GM21367 (cell line): ENCODE data around the gene TIMM44.

Source experiments
- ATAC-seq: cut with Tn5 transposase; IDR thresholded peaks from one replicate; pipeline ENCODE4 v1.9.1; 2021; ENCODE audit not compliant: unreplicated experiment

The TIMM44 gene, protein sequence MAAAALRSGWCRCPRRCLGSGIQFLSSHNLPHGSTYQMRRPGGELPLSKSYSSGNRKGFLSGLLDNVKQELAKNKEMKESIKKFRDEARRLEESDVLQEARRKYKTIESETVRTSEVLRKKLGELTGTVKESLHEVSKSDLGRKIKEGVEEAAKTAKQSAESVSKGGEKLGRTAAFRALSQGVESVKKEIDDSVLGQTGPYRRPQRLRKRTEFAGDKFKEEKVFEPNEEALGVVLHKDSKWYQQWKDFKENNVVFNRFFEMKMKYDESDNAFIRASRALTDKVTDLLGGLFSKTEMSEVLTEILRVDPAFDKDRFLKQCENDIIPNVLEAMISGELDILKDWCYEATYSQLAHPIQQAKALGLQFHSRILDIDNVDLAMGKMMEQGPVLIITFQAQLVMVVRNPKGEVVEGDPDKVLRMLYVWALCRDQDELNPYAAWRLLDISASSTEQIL

DNA sequence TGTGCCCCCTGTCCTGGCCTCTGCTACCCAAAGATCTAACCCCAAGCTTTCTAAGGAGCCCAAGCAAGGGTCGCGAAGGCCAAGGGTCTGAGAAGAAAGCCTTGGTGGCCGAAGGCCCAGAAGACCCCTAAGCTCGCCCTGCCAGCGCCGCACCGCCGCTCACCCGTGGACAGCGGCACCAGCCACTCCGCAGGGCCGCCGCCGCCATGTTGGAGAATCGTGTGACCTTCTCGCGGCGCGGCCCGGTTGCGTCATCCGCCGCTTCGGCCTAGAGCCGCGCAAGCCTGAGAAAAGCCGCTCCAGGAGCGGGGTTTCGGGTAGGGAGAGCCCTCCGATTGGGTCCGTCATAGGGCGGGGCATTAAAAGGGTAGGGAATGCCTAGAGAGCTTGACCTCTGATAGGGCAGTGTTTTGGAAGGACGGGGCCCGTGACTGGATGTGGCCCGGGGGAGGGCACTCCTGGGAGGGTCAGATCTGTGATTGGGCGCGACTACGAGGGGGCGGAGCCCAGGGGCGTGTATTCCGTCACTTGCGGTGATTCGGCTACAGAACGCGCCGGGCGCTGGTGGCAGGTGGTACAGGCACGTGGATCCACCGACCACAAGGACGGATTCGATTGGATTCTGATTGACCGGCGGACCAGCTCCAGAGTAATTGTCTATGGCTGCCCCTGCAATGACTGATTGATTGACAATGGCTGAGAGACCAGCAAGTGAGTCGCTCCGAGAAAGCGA lies at the start of gene TIMM44:
Gene TIMM44, minus strand, starts transcription at position 223 of the 733 bp plus-strand sequence. Its CDS starts 15 bp downstream, at position 208.
- peak; percentile 87 for ATAC-seq

DNA sequence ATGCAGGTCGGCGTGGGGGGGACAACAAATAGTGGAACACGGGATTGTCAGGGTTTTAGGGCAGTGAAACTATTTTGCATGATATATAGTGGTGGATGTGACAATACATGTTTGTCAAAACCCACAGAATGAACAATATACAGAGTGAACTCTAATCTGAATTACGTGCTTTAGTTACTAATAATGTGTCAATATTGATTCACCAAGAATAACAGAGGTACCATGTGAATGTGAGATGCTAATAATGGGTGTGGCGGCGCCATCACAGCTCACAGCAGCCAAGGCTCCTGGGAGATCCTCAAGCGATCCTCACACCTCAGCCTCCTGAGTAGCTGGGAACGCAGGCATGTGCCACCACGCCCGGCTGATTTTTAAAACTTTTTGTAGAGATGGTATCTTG lies 49.1 kb upstream of the TIMM44 start:
- no peak for ATAC-seq

DNA sequence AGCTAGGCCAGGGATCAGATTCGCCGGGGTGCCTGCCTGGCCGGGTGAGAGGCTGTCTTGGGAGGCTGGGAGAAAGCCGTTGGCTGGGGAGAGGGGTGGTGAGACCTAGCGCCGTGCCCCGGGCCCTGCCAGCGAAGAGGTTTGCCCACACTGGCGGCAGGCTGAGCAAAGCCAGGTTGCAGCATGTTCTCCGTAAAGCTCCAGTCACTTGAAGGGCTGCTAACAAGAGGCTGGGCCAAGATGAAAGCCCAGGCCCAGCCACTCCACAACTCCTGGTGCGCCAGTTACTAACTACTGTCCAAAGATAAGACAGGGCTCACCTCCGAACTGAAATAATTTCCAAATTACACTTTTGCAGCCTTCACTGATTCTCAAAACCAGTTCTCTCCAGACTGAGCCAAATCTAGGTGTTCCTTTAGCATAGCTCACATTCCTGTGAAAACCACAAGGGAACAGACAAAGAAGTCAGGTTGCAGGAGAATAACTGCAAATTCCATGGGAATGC lies 45.7 kb upstream of the TIMM44 start:
- no peak for ATAC-seq

DNA sequence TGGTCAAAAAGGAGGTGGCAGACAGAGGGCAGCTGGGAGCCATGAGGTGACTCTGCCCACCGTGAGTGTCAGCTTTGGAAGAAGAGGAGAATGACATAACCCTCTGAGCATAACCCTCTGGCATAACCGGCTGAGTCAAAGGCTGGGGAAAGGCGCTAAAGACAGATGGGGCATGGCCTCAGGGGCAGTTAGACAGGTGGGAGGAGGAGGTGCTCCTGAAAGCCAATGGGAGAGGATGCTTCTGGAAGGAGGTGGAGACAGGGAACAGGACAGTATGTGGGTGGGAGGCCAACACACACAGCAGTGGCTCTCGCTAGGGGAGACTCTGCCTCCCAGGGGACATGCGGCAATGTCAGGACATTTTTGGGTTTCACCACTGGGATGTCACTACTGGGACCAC lies 44.8 kb upstream of the TIMM44 start:
- ATAC-seq = no peak

DNA sequence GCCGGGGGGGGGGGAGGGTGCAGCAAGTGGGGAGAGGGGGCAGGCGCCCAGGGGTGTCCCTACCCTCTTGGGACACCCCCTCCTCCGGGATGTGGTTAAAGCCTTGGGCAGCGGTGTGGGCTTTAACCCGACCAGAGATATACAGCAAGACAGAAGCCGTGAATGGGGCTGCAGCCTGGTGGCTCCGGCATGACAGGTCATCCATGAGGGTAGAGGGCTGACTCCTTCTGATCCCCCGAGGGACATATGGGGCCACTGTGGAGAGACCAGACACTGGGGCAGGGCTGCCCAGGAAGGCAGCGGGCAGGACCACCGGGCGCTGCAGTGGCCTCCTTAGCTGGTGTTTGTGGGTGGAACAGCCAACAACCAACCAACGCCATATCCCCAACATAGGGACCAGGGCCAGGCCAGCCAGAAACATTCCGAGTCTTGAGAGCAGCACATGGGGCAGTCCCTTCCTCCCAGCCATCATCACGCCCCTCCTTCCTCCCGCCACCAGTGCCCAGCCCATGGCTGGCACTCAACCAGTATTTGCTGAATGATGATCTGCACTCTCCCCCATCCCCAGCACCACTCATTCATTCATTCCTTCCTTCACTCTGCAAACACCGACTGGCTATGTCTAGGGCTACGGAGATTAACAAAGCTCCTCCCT lies 43.8 kb upstream of the TIMM44 start:
- no peak for ATAC-seq

DNA sequence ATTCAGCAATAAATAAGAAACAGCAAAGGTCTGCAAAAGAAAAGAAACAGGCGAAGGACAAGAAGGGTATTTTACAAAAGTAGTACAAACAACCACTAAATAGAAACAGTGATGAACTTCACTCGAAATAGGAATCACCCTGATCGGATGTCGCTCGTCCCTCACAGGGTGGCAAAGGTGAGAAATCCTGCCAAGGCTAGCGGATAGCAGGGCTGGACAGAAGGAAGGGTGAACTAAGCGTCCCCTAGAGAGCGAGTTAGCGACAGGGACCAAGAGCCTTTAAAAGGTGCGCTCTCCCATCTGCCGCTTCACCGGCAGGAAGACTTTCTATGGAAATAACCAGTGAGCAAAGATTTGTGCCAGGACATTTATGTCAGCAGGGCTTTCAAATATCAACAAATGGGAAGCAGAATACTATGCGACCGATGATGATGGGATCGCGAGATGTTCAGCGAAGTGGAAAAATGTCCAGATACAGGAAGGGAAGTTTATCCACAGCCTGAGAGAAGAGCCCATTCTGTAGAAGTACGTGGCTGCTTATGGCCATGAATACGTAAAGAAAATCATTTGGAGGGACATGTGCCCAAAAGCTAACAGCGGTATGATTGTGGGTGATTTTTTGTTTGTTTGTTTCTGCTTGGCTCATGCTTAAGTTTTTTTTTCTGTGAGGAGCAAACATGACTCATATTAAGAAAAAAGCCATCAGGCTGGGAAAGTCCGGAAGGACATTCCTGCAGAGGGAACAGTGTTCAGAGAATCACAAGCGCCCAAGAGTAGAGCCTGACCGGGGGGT lies 43.1 kb upstream of the TIMM44 start:
- no peak for ATAC-seq

DNA sequence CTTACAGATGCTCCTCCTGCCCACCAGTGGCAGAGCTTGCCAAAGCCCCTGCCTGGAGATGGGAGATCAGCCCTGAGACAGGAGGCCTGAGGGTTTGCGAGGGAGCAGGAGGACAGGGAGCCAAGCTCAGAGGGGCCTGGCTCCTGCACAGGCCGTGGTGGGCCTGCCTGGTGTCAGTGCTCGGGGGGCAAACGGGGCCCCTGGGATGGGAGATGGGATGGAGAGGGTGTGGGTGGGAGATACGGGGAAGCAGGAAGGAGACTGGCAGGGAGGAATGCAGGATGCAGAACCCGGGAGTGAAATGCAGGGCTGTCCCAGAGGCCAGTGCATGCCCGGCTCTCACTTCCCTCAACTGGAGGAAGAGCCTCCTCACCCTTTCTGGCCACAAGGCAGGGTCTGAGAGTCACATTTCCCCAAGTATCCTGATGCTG lies 42.0 kb upstream of the TIMM44 start:
- ATAC-seq = no peak

DNA sequence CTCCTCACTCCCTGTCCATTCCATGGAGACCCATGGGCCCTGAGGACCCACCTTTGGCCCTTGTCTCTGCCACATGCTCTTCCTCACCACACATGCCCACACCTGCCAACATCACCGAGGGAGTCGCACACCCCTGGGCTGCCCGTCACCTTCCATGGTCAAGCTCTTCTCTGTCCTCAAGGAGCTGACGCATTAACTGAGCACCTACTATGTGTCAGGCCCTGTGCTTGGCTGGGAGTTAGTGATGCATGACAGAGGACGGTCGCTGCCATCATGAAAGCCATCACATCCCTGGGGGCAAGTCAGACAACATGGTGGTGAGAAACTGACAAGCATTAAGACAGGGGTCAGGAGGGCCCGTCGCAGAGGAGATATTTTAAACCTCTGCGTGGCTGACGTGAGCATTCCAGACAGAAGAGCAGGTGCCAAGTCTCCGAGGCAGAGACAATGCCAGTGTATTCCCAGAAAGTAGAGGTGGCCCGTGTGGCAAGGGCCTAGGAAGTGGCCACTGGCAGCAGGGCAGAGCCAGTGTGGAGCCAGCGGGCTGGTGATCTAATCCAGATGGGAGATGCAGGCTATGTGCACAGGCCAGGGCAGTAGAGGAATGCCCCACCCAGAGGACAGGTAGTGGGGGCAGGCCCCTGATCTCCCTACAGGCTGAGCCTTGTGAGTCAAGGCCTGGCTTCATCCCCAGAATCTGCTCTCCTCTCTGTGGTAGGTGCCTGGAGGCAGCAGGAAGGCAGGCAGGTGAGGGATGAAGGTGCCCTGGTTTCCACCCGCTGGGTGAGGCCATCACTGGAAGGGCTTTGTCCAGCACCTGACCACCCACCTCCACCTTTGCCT lies 40.8 kb upstream of the TIMM44 start:
- no peak for ATAC-seq

DNA sequence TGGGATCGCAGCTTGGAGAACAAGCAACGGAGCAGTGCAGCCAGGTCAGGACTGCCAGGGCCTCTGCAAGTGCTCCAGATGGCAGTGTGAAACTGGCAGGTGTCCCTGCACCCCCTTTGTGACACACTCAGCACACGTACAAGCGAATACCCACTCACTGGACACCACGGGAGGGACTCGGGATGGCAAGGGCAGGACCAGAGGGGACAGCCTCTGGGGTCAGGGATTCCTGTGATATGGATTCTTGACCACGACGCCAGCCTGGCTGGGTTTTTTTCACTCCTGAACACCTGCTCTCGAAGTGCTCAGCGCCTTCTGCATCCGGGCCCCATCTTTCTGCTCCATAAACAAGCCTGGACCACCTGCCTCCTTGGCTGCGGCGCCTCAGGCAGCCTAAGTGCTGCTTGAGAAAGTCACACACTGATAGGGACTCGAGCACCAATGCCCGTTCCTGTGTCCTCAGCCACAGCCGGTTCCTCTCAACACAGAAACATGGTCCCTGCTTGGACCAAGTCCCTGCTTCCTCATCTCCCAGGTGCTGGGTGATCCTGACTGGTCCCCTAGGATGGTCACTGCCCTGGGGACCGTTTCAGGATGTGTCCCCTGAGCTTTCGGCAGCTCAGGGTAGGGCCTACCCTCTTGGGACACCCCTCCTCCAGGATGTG lies 40.0 kb upstream of the TIMM44 start:
- ATAC-seq = no peak

DNA sequence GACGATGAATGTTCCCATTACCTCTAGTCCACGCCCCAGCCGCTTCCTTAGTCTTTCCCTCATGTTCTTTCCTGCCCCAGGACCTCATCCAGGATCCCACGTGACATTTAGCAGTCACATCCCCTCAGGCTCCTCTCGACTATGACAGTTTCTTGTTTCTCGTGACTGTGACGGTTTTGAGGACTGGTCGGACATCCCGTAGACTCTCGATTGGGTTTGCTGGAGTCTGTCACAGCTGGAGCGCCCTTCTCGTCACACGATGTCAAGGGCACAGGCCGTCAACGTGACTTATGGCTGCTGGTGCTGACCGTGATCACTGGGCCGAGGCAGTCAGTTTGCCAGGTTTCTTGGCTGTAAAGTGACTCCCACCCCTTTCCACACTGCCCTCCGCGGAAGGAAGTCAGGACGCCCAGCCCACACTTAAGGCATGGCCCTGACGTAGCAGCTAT lies 39.2 kb upstream of the TIMM44 start:
- ATAC-seq = no peak

DNA sequence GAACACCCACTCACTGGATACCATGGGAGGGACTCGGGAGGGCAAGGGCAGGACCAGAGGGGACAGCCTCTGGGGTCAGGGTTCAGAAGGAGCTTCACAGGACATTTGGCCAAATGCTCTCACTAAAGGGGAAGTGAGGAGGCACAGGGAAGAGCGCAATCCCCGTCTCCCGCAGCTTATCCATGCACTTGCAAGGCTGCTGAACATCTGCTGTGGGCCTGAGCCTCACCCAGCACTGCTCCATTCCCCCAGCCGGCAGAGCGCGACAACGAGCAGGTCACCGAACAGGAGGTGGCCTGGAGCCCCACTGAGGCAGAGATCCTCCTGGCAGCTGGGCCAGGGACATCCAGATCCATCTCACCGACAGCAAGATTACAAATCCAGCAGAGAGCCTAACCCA lies 38.6 kb upstream of the TIMM44 start:
- ATAC-seq = no peak

DNA sequence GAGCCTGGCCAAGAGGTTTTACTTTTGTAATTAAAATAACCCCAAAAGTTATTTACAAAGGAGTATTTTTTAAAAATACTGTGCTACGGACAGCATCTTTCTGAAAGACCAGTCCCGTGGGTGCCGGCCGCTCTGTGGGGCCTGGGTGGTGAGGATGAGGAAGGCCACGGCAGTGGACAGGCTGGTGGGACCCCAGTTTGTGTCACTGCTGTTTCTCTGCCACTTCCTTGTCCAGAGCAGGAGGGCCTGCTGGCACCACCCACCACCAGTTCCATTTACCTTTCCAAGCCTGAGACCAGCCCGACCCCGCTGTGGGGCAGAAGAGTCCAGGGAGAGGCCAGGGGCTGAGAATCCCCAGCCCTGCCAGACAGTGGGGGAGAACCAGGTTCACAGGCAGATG lies 38.2 kb upstream of the TIMM44 start:
- ATAC-seq = no peak

DNA sequence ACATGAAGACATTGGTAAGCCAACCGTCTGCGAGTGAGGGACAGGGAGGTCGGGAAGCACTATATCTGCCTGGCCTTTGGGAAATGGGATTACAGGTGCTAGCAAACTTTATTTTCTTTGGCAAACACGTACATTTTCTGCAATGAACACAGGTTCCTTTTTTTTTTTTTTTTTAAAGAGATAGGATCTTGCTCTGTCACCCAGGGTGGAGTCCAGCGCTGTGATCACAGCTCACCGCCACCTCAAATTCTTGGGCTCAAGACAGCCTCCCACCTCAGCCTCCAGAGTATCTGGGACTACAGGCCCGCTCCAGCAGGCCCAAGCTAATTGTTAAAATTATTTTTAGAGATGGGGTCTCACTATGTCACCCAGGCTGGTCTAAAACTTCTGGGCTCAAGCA lies 37.7 kb upstream of the TIMM44 start:
- ATAC-seq = no peak

DNA sequence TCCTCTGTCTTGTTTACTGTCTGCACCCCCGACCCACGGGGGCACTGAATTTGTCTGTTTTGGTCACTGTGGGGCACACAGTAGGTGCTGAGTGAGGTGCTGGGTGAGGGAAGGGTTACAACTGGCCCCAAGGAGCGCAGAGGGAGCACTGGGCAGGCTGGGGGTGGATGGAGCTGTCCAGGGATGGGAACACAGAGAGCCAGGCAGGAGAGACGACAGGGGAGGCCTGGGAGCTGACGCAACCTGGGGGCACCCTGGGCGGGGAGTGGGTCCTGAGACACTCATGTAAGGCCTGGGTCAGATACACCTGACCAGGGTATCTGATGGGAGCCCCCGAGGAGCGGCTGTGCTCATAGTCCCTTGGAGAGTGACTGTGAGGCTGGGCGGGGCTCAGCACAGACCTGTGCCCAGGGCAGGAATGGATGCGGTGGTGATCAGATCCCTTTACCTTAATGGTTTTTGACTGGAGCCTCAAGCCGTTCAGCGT lies 37.2 kb upstream of the TIMM44 start:
- no peak for ATAC-seq

DNA sequence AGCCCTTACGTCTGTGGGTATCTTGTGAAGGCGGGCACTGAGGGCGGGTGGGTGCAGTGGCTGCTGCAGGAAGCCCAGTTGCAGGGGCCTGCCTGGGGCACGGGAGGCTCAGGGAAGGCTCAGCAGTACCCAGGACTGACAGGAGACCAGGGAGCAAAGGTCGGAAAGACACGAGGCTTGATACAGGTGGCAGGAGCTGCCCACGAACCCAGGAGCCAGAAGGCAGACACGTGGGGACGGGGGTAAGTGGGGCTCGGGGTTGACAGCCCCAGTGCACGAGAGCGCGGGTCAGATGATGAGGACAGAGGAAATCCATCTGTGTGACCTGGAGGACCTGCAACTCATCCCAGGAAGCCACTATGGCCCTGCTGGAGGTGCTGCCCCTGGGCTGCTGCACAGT lies 36.7 kb upstream of the TIMM44 start:
- no peak for ATAC-seq

DNA sequence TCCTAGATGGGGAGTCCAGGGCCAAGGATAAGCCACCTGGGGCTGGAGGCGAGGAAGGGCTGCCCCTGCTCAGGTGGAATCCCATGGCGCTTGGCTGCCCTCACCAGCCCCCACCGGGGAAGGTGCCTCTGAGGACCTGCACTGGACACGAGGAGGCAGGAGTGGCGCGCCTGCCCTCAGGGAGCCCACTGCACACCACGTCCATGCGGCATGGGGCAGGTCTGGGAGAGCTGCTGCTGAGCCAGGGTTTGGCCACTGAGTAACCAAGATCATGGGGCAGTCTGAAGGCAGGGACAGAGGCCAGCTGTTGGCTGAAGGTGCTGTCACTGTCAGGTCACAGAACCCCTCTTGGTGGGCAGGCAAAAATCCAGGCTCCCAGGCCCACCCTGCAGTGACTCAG lies 36.1 kb upstream of the TIMM44 start:
- ATAC-seq = no peak

DNA sequence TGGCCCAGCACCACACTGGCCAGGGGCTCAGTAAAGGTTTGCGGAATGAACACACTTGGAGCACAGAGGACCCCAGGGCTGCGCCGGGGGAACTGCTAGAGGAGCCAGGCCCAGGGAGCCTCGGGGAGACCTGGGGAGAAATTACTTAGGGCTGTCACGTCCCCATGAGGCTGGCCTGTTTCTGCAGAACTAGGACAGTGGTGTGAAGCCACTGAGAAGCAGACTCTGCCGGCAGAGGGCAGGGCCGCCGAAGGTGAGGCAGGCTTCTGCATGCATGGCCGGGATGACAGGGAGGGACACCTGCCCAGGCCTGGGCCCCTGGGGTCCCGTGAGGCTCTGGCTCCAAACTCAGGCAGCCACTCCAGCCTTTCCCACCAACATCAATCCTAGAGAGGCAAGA lies 35.5 kb upstream of the TIMM44 start:
- no peak for ATAC-seq

DNA sequence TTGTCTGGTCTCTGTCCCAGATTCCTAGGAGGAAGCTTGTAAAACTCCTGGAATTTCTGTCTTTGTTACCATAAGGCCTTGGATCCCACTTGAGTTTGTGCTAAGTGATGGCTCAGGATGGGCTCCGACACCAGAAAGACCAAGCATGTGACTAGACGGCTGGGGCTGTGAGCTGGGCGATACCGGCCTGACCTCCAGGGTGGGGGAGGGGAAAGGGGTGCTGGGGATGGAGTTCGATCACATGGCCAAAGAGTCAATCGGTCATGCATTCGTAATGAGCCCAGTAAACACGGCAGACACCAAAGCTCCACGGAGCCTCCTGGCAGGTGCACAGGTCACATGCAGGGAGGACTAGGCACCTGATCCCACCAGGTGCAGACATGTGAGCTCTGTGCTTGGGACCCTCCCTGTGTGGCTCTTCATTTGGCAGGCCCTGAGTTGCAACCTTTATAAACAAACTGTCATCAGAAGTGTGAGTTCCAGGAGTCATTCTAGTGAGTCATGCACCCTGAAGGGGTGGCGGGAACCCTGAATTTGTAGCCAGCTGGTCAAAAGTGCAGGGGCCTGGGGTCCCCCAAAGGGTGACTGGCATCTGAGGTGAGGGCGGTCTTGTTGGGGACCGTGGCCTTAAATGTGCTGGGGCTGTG lies 34.8 kb upstream of the TIMM44 start:
- no peak for ATAC-seq

DNA sequence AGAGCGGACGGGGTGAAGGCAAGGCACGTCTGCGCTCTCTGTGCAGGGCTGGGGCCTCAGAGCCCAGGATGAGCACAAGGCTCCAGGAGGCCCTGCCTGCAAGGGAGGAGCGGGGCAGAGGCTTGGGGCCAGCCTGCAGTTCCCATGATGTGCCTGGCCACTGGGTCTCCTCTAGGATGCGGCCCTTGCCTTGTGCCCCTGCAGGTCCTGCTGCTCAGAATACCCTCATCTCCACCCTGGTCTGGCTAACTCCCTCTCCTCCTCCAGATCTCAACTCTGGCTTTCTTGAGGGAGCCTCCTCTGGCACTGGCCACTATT lies 34.2 kb upstream of the TIMM44 start:
- no peak for ATAC-seq
